Activated gamma-delta T cell treated with anti-CD3 and anti-CD28 coated beads, Interleukin-2, amount 50 U/mL, for 16 hours (primary cell): Measurements from ENCODE around the gene SCAF1.

Experiments
- DNase-seq: peaks from one replicate; pipeline ENCODE4 v3.0.0-alpha.2; 2020; ENCODE audit warnings: low read depth

SCAF1 gene

DNA sequence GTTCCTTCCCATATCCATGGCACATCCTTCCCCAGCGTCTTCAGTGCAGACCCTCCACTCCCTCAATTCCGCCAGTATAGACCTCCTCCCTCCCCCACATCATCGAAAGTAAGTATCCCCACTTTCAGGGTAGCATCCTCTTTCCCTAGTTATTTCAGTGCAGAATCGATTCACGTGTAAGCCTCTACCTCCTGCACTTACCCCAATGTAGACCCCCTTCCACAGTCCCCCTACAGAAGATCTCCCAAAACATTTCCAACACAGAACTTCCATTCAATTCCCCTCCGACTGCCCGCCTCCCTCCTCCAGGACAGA lies 23.0 kb downstream of the SCAF1 start:
- no peak for DNase-seq

DNA sequence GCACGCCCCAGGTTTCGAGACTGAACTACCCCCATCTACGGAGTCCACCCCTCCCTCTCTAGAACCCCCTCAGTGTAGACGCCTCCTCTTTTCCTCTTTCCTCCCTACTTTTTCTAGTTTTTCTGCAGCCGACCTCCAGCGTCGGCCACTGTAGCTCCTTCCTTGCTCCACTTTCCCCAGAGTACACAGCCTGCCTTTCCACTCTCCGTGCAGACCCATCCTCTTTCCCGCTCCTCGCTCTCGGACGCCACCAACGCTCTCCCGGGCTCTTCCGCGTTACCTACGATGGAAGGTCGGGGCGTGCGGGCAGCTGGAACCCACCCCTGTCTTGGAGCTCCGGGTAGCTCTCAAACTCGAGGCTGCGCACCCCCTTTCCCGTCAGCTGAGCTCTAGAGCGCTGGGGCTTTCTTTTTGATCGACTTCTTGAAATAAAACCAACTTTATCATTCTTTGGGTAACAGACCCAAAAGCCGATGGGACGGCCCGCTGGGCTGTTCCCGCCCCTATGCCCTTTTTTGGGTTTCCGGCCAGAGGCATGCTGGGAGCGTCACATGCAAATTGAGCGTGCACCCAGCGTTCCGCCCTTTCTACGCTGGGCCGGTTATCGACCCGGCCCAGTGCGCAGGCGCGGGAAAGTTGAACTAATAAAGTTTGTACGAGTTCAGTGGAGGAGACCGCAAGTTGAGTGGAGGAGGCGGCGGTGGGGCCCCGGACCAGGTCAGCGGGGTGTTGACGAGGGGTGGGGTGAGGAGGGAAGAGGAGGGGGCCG lies 23.5 kb downstream of the SCAF1 start, which contains the start of the genes BCL2L12 and IRF3:
TSS of gene BCL2L12 (plus strand) at position 583 of the 769 bp plus-strand sequence. CDS start 760 bp downstream, outside the sequence.
TSS of gene IRF3 (minus strand) at position 507 of the 769 bp plus-strand sequence. CDS start 1,019 bp downstream, outside the sequence.
- peak; percentile 99 for DNase-seq

DNA sequence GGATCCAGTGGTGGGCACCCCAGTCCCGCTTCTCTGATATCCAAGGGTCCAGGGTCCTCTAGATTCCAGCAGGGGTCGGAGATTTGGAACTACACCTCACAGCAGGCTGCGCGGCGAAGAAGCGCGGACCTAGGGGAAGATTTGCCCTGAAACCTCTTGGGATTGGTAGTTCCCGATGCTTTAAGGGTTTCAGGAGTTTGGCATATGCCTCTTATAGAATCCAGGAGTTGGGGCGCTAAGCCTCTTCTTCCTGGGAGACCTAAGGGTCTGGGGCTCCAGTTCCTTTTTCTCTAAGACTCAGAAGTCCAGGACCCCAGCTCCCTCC lies 24.1 kb downstream of the SCAF1 start:
- DNase-seq: no peak

DNA sequence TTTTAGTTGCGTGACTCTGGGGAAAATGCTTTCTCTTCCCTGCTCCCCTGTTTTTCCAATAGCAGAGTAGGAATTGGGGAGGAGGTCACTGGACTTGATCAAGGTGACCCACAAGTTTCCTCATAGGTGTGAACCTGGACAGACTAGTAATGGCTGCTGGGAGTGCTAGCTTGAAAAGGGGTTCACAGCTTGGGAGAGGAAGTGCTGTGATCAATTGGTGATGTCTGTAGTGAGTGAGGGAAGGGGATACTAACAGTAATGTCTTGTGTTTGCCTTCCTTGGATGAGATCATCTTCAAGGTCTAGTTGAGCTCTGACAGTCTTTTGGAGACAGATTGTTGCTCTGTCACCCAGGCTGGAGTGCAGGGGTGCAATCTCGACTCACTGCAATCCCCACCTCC lies 25.5 kb downstream of the SCAF1 start:
- no peak for DNase-seq

DNA sequence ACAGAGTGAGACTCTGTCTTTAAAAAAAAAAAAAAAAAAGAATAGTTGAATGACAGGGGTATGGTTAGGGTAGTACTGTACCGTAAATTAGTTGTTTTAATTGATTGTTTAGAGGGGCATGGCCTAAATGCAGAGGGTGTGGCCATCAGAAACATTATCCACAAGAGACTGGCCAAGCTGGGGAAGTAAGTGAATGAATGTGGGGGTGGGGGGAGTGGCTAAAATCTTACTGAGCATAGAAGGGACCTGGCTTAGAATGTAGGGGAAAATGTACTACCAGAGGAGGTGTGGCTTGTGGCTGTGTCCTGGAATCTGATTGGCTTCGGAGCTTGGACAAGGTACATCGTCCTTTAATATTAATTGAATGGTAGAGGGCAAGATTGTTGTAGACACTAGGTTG lies 27.5 kb downstream of the SCAF1 start:
- no peak for DNase-seq

DNA sequence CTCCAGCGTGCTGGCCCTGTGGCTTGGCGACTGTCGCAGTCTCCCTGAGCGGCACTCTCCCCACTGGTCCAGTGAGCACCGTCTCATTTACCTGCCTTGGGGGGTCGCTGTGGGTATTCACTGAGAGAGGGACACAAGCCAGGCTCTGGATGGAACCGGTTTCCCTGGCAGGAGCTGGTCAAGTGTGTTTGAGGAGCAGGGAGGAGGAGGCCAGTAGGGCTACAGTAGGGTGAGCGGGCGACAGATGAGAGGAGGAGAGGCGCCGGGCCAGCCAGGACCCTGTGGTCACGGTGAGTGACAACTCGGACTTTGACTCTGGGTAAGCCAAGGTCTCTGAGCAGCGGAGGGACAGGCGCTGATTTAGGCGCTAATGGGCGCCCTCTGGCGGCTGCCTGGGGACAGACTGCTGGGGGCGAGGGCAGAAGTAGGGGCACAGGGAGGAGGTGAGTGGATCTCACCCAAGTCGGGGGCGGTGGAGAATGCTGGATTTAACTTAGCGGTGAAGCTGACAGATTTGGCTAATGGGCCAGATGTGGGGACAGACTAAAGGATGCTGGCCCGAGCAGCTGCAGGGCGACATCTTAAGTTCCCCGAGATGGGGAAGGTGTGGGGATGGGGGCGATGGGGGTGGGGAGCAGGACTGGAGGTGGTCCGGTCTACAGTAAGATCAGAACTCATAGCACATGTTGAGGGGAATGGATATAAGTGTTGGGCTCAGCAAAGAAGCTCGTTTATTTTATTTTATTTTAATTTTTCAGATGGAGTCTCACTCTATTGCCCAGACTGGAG lies 30.3 kb downstream of the SCAF1 start:
- DNase-seq: peak; percentile 58

DNA sequence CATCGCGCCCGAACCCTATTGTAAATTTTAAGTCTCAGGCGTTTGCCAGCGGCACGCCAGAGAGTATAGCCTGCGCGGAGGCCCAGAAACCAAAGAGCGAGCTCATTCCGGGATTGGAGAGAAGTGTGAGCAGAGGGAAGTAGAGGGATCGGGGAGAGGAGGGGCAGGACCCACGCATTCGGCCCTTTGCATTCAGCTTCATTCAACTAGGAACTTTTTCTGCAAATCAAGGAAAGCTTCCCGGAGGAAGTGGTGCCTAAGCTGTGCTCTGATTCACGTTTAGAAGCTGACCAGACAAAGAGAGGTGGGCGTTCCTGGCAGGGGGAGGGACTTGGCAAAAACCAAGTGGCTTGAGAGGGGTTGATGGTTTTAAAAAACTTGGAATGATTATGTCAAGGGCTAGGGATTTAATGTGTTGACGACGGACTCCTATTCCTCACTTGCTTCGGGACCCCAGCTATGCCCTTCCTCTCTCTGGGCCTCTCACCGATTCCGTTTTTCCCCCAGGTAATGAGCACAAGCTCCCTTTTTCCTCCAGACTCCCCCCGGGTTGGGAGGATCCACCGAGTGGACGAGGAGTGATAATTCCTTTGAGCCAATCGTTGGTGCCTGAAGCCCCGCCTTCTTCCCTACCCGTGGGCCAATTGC lies 34.3 kb downstream of the SCAF1 start:
- DNase-seq: no peak

DNA sequence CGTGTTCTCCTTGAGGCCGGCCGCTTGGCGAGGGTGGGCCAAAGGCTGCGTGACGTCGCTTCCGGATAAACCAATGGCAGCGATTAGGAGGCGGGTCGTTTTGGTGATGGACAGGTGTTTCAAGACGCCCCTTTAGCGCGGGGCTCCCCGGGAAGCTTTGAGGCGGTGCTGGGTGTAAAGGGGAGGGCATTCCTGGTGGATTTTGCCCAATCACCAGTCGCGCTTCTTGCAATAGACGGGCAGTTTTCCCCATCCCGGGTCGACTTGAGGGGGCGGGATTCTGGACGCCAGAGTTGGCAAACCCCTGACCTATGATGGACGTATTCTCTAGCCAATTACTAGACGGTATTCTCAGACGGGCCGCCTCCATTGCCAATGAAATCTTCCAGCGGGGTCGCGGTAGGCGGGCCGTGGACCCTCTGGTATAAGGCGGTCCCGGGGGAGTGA lies 34.8 kb downstream of the SCAF1 start:
- DNase-seq: peak; percentile 97

DNA sequence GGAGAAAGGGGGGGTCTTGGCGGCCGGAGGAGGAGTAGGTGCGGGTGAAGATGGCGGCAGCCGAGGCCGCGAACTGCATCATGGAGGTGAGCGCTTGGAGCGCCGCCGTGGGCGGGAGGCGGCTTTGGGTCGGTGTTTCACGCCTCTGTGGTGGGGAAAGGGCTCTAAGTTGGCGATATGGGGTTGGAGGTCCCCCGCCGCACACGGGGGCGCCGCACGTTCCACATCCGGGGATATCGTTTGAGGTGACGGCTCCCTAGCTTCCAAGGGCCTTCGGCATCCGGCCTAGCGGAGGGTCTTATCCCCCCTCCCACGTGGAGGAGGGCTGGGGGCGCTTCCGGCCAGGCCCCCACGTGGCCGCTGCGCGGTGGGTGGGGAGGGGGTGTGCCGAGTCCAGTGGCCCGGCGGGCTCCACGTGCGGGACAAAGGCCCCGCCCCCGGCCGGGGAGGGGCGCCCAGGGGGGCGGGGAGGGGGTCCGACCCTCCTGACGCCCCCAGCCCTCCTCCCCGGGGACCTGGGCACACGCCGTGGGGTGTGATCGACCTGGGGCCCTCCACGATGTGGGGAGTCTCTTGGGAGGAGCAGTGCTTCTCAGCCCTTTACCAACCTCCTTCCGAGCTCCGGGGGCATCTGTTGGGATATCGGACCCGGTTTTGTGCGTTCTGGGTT lies 35.4 kb downstream of the SCAF1 start, which contains the start of gene PRMT1:
TSS of gene PRMT1 (plus strand) at position 41 of the 670 bp plus-strand sequence. CDS start at position 51, 10 bp downstream.
- DNase-seq: peak; percentile 24

DNA sequence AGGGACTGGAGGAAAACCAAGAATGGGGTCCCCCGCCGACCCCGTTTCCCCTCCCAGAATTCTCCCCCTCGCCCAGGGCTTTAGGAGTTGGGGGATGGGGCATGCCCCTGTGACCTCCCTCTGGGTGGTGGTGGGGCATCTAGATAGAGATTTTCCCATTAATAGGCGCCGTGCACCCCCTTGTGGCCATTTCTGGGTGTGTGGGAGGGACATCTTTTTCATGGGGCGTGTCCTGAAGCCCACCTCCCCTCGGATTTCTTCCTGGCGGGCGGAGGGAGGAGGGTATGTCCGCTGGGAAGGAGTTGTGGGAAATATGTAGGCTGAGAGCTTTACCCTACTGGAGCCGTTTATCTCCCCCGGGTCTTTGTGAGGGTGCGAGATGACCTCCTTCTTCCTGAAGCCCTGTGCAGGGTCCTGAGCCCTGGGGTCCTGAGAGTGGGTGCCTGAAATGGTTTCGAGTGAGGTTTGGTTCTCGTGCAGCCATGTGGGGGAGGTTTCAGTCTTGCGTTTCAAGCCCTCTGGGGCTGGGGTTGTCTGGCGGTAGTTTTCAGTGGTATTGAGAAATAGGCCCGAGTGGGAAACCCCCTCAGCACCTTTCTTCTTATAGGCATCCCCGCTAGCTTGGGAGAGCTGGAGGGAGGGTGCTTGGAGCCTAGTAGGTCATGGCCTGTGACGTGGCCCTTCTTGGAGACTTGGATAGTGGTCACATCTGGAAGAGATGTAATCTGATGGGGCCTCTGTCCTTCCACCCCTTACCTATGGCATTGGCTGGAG lies 36.1 kb downstream of the SCAF1 start:
- DNase-seq: peak; percentile 76

DNA sequence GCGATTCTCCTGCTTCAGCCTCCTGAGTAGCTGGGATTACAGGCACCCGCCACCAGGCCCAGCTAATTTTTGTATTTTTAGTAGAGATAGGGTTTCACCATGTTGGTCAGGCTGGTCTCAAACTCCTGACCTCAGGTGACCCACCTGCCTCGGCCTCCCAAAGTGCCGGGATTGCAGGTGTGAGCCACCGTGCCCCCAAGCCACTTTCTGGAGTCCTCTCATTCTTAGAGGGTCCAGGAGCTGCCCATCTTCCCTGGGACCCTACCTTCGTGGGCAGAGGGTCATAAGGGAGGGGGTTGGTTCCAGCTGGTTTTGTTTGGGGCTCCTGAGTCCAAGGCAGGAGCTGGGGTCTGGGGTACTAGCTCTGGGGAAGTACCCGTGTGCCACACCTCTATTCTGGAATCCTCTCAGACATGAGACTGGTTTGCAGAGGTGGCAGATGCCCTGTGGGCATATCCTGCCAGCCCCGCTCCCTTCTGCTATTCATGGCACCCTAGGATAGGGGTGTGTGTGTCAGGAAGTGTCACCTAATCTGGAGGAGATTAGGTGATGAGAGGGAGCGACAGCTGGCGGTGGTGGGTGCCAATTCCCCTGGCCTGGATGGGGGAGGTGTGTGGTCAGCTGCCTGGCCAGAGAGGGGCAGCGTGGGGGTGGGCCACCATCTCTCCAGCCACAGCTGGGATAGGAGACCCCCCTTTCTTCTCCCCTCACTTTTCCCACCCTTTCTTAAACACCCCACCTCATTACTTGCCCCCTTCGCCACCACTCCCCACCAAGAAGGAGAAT lies 37.2 kb downstream of the SCAF1 start:
- no peak for DNase-seq

DNA sequence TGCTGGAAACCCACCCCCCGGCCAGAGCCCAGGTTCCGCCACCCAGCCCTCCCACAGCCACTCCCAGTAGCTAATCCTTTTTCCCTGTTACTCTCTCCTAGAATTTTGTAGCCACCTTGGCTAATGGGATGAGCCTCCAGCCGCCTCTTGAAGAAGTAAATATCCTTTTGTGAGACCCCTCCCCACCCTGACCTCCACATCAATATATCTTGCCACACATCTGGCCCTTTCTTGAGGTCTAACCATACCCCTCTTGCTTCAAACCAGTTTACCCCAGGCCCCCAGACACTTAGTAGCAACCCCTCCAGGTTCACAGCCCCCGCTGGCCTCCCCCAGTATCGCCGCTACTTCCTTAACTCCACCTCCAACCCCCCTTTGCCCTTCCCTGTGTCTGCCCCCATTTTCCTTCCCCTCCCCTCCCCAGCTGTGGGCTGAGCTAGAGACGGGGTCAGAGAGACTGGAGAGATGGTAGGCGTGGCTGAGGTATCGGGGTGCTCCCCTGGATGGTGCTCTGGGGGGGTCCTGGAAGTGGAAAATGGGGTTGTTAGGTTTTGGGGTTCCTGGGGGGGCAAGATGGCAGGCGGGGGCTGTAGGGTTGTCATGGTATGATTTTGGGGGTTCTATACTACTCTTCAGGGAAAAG lies 37.9 kb downstream of the SCAF1 start:
- no peak for DNase-seq

DNA sequence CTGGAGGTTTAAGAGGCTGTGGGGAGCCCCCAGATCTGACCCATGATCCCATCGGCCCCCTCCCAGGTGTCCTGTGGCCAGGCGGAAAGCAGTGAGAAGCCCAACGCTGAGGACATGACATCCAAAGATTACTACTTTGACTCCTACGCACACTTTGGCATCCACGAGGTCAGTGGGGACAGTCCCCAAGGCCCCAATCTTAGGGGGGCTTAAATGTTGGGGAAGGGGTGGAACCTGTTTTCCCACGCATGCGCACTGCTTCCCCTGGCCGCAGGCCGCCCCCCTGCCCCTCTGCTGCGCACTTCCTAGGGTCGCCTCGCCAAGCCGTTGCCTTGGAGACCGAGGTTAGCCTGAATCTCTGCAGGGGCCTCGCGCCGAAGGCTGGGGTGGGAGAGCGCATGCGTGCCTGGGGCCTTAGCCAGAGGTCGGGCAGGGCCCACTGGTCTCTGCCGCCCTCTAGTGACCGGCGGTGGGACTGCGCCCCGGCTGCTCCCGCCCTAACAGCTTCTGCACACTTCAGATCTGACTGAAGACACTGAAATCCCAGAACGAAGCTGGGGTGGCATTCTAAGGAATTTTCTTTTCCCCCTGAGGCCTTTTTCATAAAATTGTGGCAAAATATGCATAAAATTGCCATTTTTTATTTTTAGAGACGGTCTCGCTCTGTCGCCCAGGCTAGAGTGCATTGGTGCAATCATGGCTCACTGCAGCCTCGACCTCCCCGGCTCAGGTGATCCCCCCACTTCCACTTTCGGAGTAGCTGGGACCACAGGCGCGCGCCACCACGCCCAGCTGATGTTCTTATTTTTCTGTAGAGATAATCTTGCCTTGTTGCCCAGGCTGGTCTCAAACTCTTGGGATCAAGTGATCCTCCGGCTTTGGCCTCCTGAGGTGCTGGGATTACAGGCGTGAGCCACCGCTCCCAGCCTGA lies 38.7 kb downstream of the SCAF1 start:
- peak; percentile 95 for DNase-seq

DNA sequence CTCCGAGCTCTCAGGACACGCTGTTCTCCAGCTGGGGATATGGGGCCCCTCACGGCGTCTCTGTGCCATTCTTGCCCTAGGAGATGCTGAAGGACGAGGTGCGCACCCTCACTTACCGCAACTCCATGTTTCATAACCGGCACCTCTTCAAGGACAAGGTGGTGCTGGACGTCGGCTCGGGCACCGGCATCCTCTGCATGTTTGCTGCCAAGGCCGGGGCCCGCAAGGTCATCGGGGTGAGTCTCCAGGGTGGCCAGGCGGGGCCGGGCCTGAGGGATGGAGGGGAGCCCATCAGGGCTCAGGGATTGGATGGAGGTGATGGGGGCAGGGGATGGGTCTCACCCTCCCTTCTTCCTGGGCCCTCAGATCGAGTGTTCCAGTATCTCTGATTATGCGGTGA lies 39.8 kb downstream of the SCAF1 start:
- no peak for DNase-seq

DNA sequence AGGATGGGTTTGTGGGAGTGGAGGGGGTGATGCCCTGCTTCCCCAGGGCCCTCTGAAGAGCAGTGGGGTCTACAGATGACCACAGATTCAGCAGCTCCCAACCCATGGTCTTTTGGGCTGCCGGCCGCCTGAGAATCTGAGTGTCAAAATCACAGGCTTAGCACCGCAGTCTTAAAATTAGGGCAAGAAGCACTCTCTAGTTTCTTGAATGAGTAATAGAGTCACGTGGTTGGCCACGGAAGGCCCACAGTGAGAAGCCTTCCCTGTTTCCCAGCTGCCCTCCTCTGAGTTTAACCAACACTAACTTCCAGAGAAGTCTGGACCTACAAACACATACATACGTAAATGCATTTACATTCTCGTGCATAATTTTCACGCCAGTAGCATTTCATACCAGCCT lies 40.3 kb downstream of the SCAF1 start:
- DNase-seq: no peak

DNA sequence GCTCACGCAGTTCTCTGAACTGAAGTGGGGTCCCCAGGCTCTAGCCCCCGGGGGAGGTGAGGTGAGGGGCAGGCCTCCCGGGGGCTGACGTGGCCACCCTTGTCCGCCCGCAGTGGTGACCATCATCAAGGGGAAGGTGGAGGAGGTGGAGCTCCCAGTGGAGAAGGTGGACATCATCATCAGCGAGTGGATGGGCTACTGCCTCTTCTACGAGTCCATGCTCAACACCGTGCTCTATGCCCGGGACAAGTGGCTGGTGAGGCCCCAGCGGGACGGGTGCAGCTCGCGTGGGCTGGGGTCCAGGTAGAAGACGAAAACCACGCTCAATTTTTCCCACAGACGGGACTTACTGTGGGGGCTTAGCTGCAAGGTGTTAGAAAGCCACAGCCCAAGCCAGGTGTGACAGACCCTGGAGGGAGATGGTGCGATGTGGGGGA lies 41.8 kb downstream of the SCAF1 start:
- no peak for DNase-seq

DNA sequence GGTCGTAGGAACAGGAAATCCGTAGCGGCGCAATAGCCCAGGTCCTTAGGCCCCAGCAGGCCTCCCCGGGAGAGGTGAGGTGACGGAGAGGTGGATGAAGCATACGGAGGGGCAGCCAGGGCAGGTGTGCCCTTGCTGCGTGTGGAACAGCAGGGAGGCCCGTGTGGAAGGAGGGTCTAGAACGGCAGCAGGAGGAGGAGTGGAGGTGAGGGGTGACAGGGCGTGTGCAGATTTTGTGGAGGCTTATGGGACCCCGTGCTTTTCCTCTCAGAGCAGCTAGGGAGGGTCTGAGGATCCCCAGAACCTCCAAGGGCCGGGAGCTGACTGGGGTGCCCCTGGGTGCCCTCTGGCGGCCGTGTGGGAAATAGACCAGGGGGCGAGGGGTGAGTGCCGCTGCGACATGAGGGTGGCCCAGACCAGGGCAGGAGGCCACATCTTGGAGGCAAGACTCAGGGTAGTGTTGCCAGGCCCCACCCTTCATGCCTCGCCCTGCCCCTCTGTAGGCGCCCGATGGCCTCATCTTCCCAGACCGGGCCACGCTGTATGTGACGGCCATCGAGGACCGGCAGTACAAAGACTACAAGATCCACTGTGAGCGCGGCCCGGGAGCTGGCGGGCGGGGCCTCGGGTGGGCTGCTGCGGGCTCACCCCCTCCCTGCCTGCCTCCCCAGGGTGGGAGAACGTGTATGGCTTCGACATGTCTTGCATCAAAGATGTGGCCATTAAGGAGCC lies 42.4 kb downstream of the SCAF1 start:
- no peak for DNase-seq

DNA sequence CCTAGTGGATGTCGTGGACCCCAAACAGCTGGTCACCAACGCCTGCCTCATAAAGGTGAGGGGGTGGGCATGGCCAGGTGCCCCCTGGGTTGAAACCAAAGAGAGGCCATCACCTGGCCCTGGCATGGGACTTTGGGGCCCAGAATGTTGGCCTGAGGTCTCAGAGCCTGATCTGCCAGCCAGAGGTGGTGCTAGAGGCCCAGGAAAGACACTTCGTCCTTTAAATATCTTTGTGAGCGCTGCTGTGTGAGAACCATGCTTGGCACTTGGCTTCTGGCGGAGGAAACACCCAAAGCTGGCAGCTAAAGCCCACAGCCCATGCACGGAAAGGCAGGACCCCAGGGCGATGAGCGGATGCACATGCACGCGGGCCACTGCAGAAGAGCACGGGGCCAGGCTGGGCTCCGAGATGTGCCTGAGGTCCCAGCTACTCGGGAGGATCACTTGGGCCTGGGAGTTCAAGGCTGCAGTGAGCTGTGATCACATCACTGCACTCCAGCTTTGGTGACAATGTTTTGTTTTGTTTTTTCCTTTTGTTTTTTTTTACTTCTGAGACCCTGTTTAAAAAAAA lies 43.1 kb downstream of the SCAF1 start:
- no peak for DNase-seq
